Measurements from ENCODE around the gene KDM3B.
"Not testable (repeated sequence)": the region's sequence is repeated elsewhere in the genome, so short reads cannot be mapped to it uniquely, and the experiment has no call there.

KDM3B gene

GRCh38 chr5:138466900-138467710, 114.6 kb downstream of the KDM3B start:
- DNase-seq (ENCODE audit: low read depth) = no peak

- no peak for DNase-seq (ENCODE audit: low read depth)
Measured at GRCh38 chr5:138467711-138468132, 115.2 kb downstream of the KDM3B start.

- no peak for DNase-seq (ENCODE audit: low read depth)
Measured at GRCh38 chr5:138468133-138468965, 115.9 kb downstream of the KDM3B start.

- no peak for DNase-seq (ENCODE audit: low read depth)
Measured at GRCh38 chr5:138468966-138469539, 116.6 kb downstream of the KDM3B start.

GRCh38 chr5:138469540-138470321, 117.2 kb downstream of the KDM3B start:
- no peak for DNase-seq (ENCODE audit: low read depth)

GRCh38 chr5:138470322-138471051, 118.0 kb downstream of the KDM3B start:
- no peak for DNase-seq (ENCODE audit: low read depth)

- no peak for DNase-seq (ENCODE audit: low read depth)
Measured at GRCh38 chr5:138471052-138471361, 118.5 kb downstream of the KDM3B start.

- DNase-seq (ENCODE audit: low read depth) = no peak
Measured at GRCh38 chr5:138472353-138472752, 119.9 kb downstream of the KDM3B start.

- DNase-seq (ENCODE audit: low read depth) = not testable (repeated sequence)
Measured at GRCh38 chr5:138473151-138473550, 120.7 kb downstream of the KDM3B start.

- DNase-seq (ENCODE audit: low read depth) = no peak
Measured at GRCh38 chr5:138476918-138477317, 124.4 kb downstream of the KDM3B start.

- DNase-seq (ENCODE audit: low read depth) = no peak
Measured at GRCh38 chr5:138482638-138483037, 130.2 kb downstream of the KDM3B start.
